ENCODE measurements around the gene FUT7.

- TF ChIP-seq CTCF (conservative IDR thresholded peaks at IDR 0.05; ENCODE audit: low read depth, low read length), result no peak
- no peak for TF ChIP-seq EZH2 (IDR thresholded peaks at IDR 0.05; ENCODE audit: borderline replicate concordance, low read depth, low read length, poor library complexity, severe bottlenecking)
Measured at GRCh38 chr9:137013571-137013940, 18.3 kb downstream of the FUT7 start.
